Measurements from ENCODE around the gene POLE4. TPM values are rescaled to one million over a fixed set of nuclear protein-coding genes. Genes with fewer than 3 reads are reported as not detected.

POLE4 gene
- total RNA-seq, 1 experiment from 2014 or later, result 34.4 TPM

DNA sequence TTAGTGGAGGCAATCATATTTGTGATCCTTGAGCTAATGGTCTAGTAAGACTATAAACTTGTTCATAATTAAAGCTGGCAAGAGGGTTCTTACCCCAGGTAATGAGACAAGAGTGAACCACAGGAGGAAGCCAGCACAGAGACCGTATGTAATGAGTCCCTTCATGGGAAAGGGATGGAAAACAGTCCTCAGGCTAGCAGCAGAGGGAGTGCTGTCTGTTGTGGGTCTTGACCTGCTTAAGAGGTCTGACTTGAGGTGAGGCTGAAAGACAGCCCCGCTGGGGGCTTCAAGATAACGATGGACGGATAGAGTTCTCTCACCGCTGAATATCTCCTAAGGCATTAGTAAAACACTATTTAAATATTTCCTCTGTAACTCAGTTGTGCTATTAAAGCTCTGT is 16.2 kb upstream of the POLE4 start:
- Mint-ChIP-seq H3K36me3 (ENCODE audit: insufficient read depth in 1 of 3, low read depth in 3 of 3) (peaks cover under 1 to 6% (median under 1%) of the 10 kb centered on the region in 3 experiments; a peak in 2 of 7 replicates), H3K9me3 (peaks cover 0 to under 1% of the 10 kb centered on the region in 2 experiments; a peak in 1 of 5 replicates), H3K4me3 (no peak overlapping the region), H3K27ac (no peak overlapping the region), H3K4me1 (peaks cover under 1% of the 10 kb centered on the region in 2 experiments; a peak in 3 of 4 replicates), H3K27me3 (ENCODE audit: low read depth) (no peaks in the 10 kb centered on the region)
- DNase-seq, result no peak
- Histone ChIP-seq H4K20me1 (ENCODE audit: control insufficient read depth, insufficient read depth, insufficient read length) (no peaks in the 10 kb centered on the region), H2BK5ac (ENCODE audit: insufficient read length, low read length) (no peak overlapping the region), H3K27ac (ENCODE audit: insufficient read length, low read depth, low read length) (no peak overlapping the region), H2BK120ac (ENCODE audit: low read depth, low read length, poor library complexity, severe bottlenecking) (no peak overlapping the region), H3K9me3 (ENCODE audit: control insufficient read depth, low read depth, low read length) (no peaks in the 10 kb centered on the region), H2BK20ac (ENCODE audit: low read depth, low read length, poor library complexity, severe bottlenecking) (no peak overlapping the region), H3K4ac (ENCODE audit: low read depth, low read length) (no peak overlapping the region), H4K5ac (ENCODE audit: insufficient read length, low read depth, low read length) (no peak overlapping the region), H3K9ac (ENCODE audit: extremely low read depth, insufficient read length, low read length) (no peak overlapping the region), H2BK12ac (ENCODE audit: insufficient read length, low read depth, low read length) (no peak overlapping the region), H2AK5ac (ENCODE audit: insufficient read length, low read length) (no peak overlapping the region), H3K18ac (ENCODE audit: insufficient read length, low read depth, low read length) (no peak overlapping the region), H3K4me1 (ENCODE audit: insufficient read depth, low read length) (no peaks in the 10 kb centered on the region), H4K91ac (ENCODE audit: insufficient read length, low read depth, low read length) (no peak overlapping the region), H3K56ac (ENCODE audit: insufficient read length, low read depth, low read length) (no peak overlapping the region), H3K79me1 (ENCODE audit: insufficient read depth, low read depth, low read length, poor library complexity, severe bottlenecking) (no peaks in the 10 kb centered on the region), H3K79me2 (ENCODE audit: insufficient read depth, low read length) (no peaks in the 10 kb centered on the region), H2AFZ (ENCODE audit: low read length) (no peak overlapping the region), H3K4me2 (ENCODE audit: insufficient read depth, insufficient read length, low read length) (no peak overlapping the region), H3K27me3 (ENCODE audit: insufficient read depth, low read length) (no peaks in the 10 kb centered on the region), H3T11ph (ENCODE audit: low read length) (no peak overlapping the region), H2BK15ac (ENCODE audit: low read depth, low read length) (no peak overlapping the region), H3K14ac (ENCODE audit: insufficient read depth, low read length) (no peak overlapping the region), H4K8ac (replicated peaks; ENCODE audit: insufficient read length, low read depth, low read length) (no peak overlapping the region), H3K23ac (ENCODE audit: insufficient read length, low read depth, low read length) (no peak overlapping the region), H3K23me2 (ENCODE audit: insufficient read length, low read depth, low read length, poor library complexity, severe bottlenecking) (no peaks in the 10 kb centered on the region)
- TF ChIP-seq, protein P1, sequence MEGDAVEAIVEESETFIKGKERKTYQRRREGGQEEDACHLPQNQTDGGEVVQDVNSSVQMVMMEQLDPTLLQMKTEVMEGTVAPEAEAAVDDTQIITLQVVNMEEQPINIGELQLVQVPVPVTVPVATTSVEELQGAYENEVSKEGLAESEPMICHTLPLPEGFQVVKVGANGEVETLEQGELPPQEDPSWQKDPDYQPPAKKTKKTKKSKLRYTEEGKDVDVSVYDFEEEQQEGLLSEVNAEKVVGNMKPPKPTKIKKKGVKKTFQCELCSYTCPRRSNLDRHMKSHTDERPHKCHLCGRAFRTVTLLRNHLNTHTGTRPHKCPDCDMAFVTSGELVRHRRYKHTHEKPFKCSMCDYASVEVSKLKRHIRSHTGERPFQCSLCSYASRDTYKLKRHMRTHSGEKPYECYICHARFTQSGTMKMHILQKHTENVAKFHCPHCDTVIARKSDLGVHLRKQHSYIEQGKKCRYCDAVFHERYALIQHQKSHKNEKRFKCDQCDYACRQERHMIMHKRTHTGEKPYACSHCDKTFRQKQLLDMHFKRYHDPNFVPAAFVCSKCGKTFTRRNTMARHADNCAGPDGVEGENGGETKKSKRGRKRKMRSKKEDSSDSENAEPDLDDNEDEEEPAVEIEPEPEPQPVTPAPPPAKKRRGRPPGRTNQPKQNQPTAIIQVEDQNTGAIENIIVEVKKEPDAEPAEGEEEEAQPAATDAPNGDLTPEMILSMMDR (conservative IDR thresholded peaks at IDR 0.05), result 0 out of 3 replicates have a peak, but pooled peaks have one; percentile 23
- no CpG with 5 or more reads among the region's 5 CpGs for WGBS (ENCODE audit: extremely low coverage, insufficient read length, low lambda C conversion rate)

All from H9 (cell line).